ENCODE measurements around the gene CCR7.

GRCh38 chr17:40542558-40543411 lies 22.5 kb downstream of the CCR7 start:
- TF ChIP-seq EZH2phosphoT487 (IDR thresholded peaks at IDR 0.05; ENCODE audit: insufficient read depth, low read depth) (no peak), EZH2 (IDR thresholded peaks at IDR 0.05; ENCODE audit: insufficient read depth, poor library complexity, severe bottlenecking) (no peak)

All from GM23248 (cell line).